Midbrain (tissue), 1 donor: ENCODE measurements around the gene POU4F2.

ENCODE experiments used
- DNase-seq: peaks from one replicate; lab custom pipeline; 2025; lab: John Stamatoyannopoulos, UW

The POU4F2 gene

GRCh38 chr4:146638786-146639505 lies at the start of gene POU4F2:
Gene POU4F2 (plus strand): TSS chr4:146638893. CDS start chr4:146639141, 248 bp downstream.
- no peak for DNase-seq

GRCh38 chr4:146590801-146591200 lies 47.9 kb upstream of the POU4F2 start:
- no peak for DNase-seq

- no peak for DNase-seq
These were observed 46.7 kb upstream of the POU4F2 start for GRCh38 chr4:146592019-146592418.

- DNase-seq, result no peak
These were observed 5.8 kb upstream of the POU4F2 start for GRCh38 chr4:146632770-146633470.

GRCh38 chr4:146633471-146633800 lies 5.3 kb upstream of the POU4F2 start:
- no peak for DNase-seq

GRCh38 chr4:146634825-146635224 lies 3.9 kb upstream of the POU4F2 start:
- DNase-seq, result no peak

GRCh38 chr4:146637621-146638332 lies 916 bp upstream of the POU4F2 start:
- DNase-seq, result no peak

- no peak for DNase-seq
These were observed 334 bp upstream of the POU4F2 start for GRCh38 chr4:146638333-146638785.

- no peak for DNase-seq
These were observed 826 bp downstream of the POU4F2 start for GRCh38 chr4:146639506-146639932.

- no peak for DNase-seq
These were observed 1.4 kb downstream of the POU4F2 start for GRCh38 chr4:146640021-146640464.

GRCh38 chr4:146640465-146641061 lies 1.9 kb downstream of the POU4F2 start:
- no peak for DNase-seq

- DNase-seq, result no peak
These were observed 3.1 kb downstream of the POU4F2 start for GRCh38 chr4:146641762-146642161.

GRCh38 chr4:146643812-146644401 lies 5.2 kb downstream of the POU4F2 start:
- DNase-seq, result no peak

GRCh38 chr4:146645921-146646320 lies 7.2 kb downstream of the POU4F2 start:
- no peak for DNase-seq

- DNase-seq, result no peak
These were observed 8.1 kb downstream of the POU4F2 start for GRCh38 chr4:146646593-146647325.

- DNase-seq, result no peak
These were observed 9.1 kb downstream of the POU4F2 start for GRCh38 chr4:146647615-146648460.

- no peak for DNase-seq
These were observed 9.7 kb downstream of the POU4F2 start for GRCh38 chr4:146648461-146648783.

- no peak for DNase-seq
These were observed 10.5 kb downstream of the POU4F2 start for GRCh38 chr4:146649232-146649631.

GRCh38 chr4:146650034-146650433 lies 11.3 kb downstream of the POU4F2 start:
- DNase-seq, result no peak
